WERI-Rb-1 (cell line): ENCODE results near the gene CCDC9.

Experiments used
- DNase-seq: peaks from one replicate; pipeline ENCODE4 v3.0.0-alpha.2; 2020
- H3K27ac ChIP-seq: fragments of 250-450 bp; sonication (Bioruptor Pico); 2 replicates; pipeline ENCODE4 v1.5.1; 2020; ENCODE audit warnings: mild to moderate bottlenecking, moderate library complexity
- H3K27me3 ChIP-seq: fragments of 250-450 bp; sonication (Bioruptor Pico); 2 replicates; pipeline ENCODE4 v1.5.1; 2021; ENCODE audit warnings: mild to moderate bottlenecking, low read depth, moderate library complexity; ENCODE audit not compliant: insufficient read depth, severe bottlenecking
- H3K36me3 ChIP-seq: fragments of 250-450 bp; sonication (Bioruptor Pico); 2 replicates; pipeline ENCODE4 v1.5.1; 2020; ENCODE audit warnings: mild to moderate bottlenecking, moderate library complexity
- H3K4me3 ChIP-seq: 2 replicates; pipeline ENCODE4 v1.5.1; 2011; ENCODE audit warnings: low read depth, mild to moderate bottlenecking, control low read depth, low read length
- H3K9me3 ChIP-seq: fragments of 250-450 bp; sonication (Bioruptor Pico); 2 replicates; pipeline ENCODE4 v1.5.1; 2021; ENCODE audit warnings: mild to moderate bottlenecking, moderate library complexity; ENCODE audit not compliant: severe bottlenecking
- TF ChIP-seq, protein P1 (sequence below): IDR thresholded peaks from 2 replicates; pipeline ENCODE4 v1.5.1; 2011; ENCODE audit warnings: low read depth, mild to moderate bottlenecking, control low read depth, inconsistent platforms, low read length

The CCDC9 gene

DNA sequence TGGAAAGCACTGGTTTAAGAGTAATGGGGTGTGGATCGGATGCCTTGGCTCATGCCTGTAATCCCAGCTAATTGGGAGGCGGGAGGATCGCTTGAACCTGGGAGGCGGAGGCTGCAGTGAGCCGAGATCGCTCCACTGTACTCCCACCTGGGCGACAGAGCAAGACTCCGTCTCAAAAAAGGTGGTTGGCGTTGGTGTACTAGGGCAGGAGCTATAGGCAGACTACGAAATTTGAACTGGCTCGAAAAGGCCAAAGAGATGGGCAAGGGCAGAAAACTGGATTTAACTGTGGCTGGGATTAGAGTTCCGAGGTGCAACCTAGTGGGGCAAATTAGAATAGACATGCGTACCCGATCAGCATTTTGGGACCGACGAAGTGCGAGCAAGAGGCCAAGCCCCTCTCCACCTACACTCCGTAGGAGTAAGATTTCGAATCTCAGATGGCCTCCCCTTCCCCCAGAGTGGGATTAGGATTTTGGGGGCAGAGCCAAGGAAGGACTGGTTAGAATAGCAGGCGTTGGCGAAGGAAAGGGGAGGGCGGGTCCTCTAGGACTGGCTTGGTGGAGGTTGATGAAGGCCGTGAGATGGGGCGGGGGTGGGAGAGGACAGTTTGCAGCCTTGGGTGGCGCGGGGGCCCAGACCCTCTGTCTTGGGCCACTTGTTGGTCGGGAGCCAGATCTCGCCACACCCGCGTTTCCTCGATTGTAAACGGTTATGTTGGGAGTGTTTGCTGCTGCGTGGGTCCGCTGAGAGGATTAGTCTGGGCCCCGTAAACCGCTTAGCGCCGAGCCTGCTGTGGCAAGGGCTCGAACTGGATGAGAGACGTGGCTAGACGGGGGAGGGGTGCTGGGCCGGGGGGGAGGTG is 16.4 kb downstream of the CCDC9 start:
- H3K4me3 ChIP-seq = peak overlapping the region; percentile 94
- TF ChIP-seq, protein P1, sequence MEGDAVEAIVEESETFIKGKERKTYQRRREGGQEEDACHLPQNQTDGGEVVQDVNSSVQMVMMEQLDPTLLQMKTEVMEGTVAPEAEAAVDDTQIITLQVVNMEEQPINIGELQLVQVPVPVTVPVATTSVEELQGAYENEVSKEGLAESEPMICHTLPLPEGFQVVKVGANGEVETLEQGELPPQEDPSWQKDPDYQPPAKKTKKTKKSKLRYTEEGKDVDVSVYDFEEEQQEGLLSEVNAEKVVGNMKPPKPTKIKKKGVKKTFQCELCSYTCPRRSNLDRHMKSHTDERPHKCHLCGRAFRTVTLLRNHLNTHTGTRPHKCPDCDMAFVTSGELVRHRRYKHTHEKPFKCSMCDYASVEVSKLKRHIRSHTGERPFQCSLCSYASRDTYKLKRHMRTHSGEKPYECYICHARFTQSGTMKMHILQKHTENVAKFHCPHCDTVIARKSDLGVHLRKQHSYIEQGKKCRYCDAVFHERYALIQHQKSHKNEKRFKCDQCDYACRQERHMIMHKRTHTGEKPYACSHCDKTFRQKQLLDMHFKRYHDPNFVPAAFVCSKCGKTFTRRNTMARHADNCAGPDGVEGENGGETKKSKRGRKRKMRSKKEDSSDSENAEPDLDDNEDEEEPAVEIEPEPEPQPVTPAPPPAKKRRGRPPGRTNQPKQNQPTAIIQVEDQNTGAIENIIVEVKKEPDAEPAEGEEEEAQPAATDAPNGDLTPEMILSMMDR = no peak
- H3K27ac ChIP-seq = peak overlapping the region; percentile 95
- H3K9me3 ChIP-seq = no peaks in the 10 kb centered on the region
- peaks cover 42% of the 10 kb centered on the region for H3K36me3 ChIP-seq
- peak; percentile 98 for DNase-seq
- H3K27me3 ChIP-seq = no peaks in the 10 kb centered on the region

GRCh38 chr19:47273313-47274070 is 17.2 kb downstream of the CCDC9 start:
- Histone ChIP-seq H3K4me3 (peak overlapping the region; percentile 94), H3K9me3 (no peaks in the 10 kb centered on the region), H3K27me3 (no peaks in the 10 kb centered on the region), H3K36me3 (peaks cover 35% of the 10 kb centered on the region), H3K27ac (peak overlapping the region; percentile 95)
- DNase-seq = peak; percentile 96
- TF ChIP-seq, protein P1 = no peak

DNA sequence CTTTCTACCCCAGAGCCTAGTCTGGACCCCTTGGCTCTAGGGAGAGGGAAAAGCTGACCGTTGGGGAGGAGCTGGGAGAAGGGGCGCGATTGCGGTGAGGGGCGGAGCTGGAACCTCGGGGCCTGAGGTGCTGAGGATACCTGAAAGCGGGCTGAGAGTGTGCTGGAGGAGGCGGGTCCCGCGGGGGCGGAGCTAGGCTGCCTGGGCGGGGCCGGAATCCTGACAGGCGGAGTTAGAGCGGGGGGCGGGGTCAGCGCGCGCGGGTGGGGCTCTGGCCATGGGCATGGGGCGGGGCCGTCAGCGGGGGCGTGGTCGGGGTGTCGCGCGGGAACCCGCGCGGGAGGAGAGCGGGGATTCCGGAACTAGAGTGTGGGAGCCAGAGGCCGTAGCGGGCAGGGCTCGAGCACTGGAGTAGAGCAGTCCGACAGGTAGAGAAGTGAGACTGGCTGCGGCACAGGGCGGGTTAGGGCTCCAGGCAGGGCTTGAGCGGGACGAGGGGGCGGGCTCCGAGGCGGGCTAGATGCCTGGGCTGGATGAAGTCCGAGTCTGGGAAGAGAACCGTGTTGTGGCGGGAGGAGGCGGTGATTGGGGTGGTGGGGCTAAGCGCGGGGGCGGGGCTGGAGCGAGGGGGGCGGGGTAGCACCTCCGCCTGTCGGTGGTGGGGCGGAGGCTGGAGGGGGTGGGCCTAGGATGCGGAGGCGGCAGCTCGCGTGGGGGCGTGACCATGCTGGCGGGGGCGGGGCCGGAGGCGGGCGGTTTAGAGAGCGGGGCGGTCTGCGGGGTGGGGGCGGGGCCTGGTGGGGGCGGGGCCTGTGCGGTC is 18.0 kb downstream of the CCDC9 start, which contains the start of gene INAFM1:
Gene INAFM1 (plus strand): TSS at position 815 of the 820 bp plus-strand sequence. CDS start 35 bp downstream, outside the sequence.
- H3K4me3 ChIP-seq = peak within 1 kb of the TSS; percentile 94
- no peaks in the 10 kb centered on the region for H3K9me3 ChIP-seq
- peak; percentile 96 for DNase-seq
- no peaks in the 10 kb centered on the region for H3K27me3 ChIP-seq
- H3K36me3 ChIP-seq = peaks cover 36% of the 10 kb centered on the region
- TF ChIP-seq, protein P1 = no peak
- peak within 1 kb of the TSS; percentile 95 for H3K27ac ChIP-seq

DNA sequence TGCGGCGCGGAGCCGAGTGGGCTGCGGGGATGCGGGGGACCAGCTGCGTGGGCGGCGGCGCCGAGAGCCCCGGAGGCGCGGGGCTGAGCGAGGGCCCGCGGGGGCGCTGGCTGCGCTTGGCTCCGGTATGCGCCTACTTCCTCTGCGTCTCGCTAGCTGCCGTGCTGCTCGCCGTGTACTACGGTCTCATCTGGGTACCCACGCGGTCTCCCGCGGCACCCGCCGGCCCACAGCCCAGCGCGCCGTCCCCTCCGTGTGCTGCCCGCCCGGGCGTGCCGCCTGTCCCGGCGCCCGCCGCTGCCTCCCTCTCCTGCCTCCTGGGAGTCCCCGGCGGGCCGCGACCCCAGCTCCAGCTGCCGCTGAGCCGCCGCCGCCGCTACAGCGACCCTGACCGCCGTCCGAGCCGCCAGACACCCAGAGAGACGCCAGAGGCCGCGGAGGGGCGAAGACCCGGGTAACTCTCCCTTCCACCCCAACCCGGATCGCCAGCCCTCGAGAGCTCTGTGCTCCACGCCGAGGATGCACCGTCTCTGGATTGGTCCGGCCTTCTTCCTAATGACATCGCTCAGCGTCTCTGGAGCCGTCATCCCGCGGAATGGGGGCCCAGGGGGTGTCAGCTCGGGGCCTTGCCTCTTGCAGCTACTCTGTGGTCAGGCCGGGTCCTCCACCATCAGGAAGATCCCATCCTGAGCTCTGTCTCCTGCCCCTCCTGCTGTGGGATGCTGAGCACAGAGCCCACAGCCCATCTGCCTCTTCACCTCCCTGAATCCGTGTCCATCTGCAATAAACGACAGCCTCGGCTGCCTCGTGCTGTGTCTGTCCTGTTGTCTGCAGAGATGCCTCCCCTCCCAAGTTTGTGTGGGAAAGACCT is 18.8 kb downstream of the CCDC9 start:
- DNase-seq = peak; percentile 33
- H3K27me3 ChIP-seq = no peaks in the 10 kb centered on the region
- H3K36me3 ChIP-seq = peaks cover 33% of the 10 kb centered on the region
- H3K4me3 ChIP-seq = peak overlapping the region; percentile 37
- H3K27ac ChIP-seq = peak overlapping the region; percentile 22
- H3K9me3 ChIP-seq = no peaks in the 10 kb centered on the region
- TF ChIP-seq, protein P1 = no peak
